ENCODE results near the gene OR52D1. TPM values are rescaled to one million over a fixed set of nuclear protein-coding genes. Genes with fewer than 3 reads are reported as not detected.

Gene OR52D1
- total RNA-seq, result not detected

GRCh38 chr11:5488385-5488784 is at the start of gene OR52D1:
TSS of gene OR52D1 (plus strand) at chr11:5488685. CDS start at chr11:5488707, 22 bp downstream.

GRCh38 chr11:5441414-5441813 is 47.1 kb upstream of the OR52D1 start, which contains the start of gene OR51I1:
TSS of gene OR51I1 (minus strand) at chr11:5441514. CDS start at chr11:5441514, 0 bp downstream.

GRCh38 chr11:5449023-5449422 is 39.5 kb upstream of the OR52D1 start, which contains the start of gene OR51I2:
TSS of gene OR51I2 (plus strand) at chr11:5449323. CDS start at chr11:5453489, 4,166 bp downstream.

GRCh38 chr11:5509803-5510202 is 21.3 kb downstream of the OR52D1 start, which contains the start of gene UBQLN3:
TSS of gene UBQLN3 (minus strand) at chr11:5509957. CDS start at chr11:5509558, 399 bp downstream.

GRCh38 chr11:5516599-5516998 is 28.1 kb downstream of the OR52D1 start, which contains the start of gene UBQLNL:
TSS of gene UBQLNL (minus strand) at chr11:5516699. CDS start at chr11:5516441, 258 bp downstream.

Other genes with a start within 250 kb of the OR52D1 start
- not detected for gene HBG1, start 238.8 kb upstream of the OR52D1 start, total RNA-seq
- not detected for gene HBG2, start 233.9 kb upstream of the OR52D1 start, total RNA-seq
- not detected for gene HBE1, start 218.7 kb upstream of the OR52D1 start, total RNA-seq
- not detected for gene OR51B4, start 186.7 kb upstream of the OR52D1 start, total RNA-seq
- gene OR51B2, start 164.4 kb upstream of the OR52D1 start, total RNA-seq, result not detected
- gene OR51B5, start 145.2 kb upstream of the OR52D1 start, total RNA-seq, result not detected
- gene OR51B6, start 137.2 kb upstream of the OR52D1 start, total RNA-seq, result not detected
- gene OR51M1, start 104.9 kb upstream of the OR52D1 start, total RNA-seq, result not detected
- gene OR51Q1, start 66.6 kb upstream of the OR52D1 start, total RNA-seq, result not detected
- gene OR51I1, start 47.2 kb upstream of the OR52D1 start, total RNA-seq, result not detected
- gene OR51I2, start 39.4 kb upstream of the OR52D1 start, total RNA-seq, result not detected
- not detected for gene UBQLN3, start 21.3 kb downstream of the OR52D1 start, total RNA-seq
- under 1 TPM in 1 of 2 experiments, not detected in 1; 0.20 TPM for gene UBQLNL, start 28.0 kb downstream of the OR52D1 start, total RNA-seq
- gene OR52H1, start 59.9 kb downstream of the OR52D1 start, total RNA-seq, result not detected
- gene OR52B6, start 92.2 kb downstream of the OR52D1 start, total RNA-seq, result not detected
- under 1 TPM; 0.10 to 0.28 TPM for gene TRIM6, start 108.0 kb downstream of the OR52D1 start, total RNA-seq
- gene TRIM34, start 136.3 kb downstream of the OR52D1 start, total RNA-seq, result 10 to 100 TPM; 12.9 to 13.3 TPM
- gene TRIM5, start 196.4 kb downstream of the OR52D1 start, total RNA-seq, result 10 to 100 TPM; 28.7 to 28.9 TPM
- gene TRIM22, start 201.1 kb downstream of the OR52D1 start, total RNA-seq, result 100 to 1,000 TPM; 262 to 277 TPM
- under 1 TPM; 0.40 to 0.55 TPM for gene OR56B1, start 247.8 kb downstream of the OR52D1 start, total RNA-seq